Liver (tissue), 9 donors: ENCODE results near the gene KCNMA1. TPM values are rescaled to one million over a fixed set of nuclear protein-coding genes. Genes with fewer than 3 reads are reported as not detected.

Source experiments
- DNase-seq: peaks from one replicate; pipeline ENCODE4 v3.0.0-alpha.2; 2017; ENCODE audit warnings: low spot score
- H3K27ac ChIP-seq, 2 donors: one replicate each; pipeline ENCODE4 v1.7.0; 2013; ENCODE audit warnings: inconsistent platforms in 2 of 2, low read length in 2 of 2, control low read depth in 1 of 2, low read depth in 1 of 2, mild to moderate bottlenecking in 1 of 2
- H3K27me3 ChIP-seq, 4 donors: one replicate each; pipeline versions ENCODE4 v1.6.1 to v1.7.0; 2013; ENCODE audit warnings: low read length in 3 of 4, inconsistent platforms in 1 of 4, mild to moderate bottlenecking in 1 of 4, moderate library complexity in 1 of 4; ENCODE audit not compliant: control insufficient read depth in 4 of 4, insufficient read depth in 4 of 4
- H3K36me3 ChIP-seq, 4 donors: one replicate each; pipeline versions ENCODE4 v1.6.1 to v1.7.0; 2013; ENCODE audit warnings: low read length in 3 of 4, mild to moderate bottlenecking in 3 of 4, low read depth in 1 of 4, moderate library complexity in 1 of 4; ENCODE audit not compliant: control insufficient read depth in 4 of 4, insufficient read depth in 3 of 4
- H3K4me1 ChIP-seq, 4 donors: one replicate each; pipeline versions ENCODE4 v1.6.1 to v1.7.0; 2013; ENCODE audit warnings: low read length in 3 of 4, mild to moderate bottlenecking in 3 of 4, moderate library complexity in 1 of 4; ENCODE audit not compliant: control insufficient read depth in 4 of 4, insufficient read depth in 4 of 4
- H3K4me3 ChIP-seq, 3 donors: one replicate each; pipeline versions ENCODE4 v1.6.1 to v1.7.0; 2013; ENCODE audit warnings: low read length in 3 of 3, control low read depth in 1 of 3, low read depth in 1 of 3, mild to moderate bottlenecking in 1 of 3
- H3K9ac ChIP-seq, 2 donors: one replicate each; pipeline ENCODE4 v1.7.0; 2013; ENCODE audit warnings: low read length in 2 of 2, mild to moderate bottlenecking in 2 of 2, moderate library complexity in 2 of 2, control low read depth in 1 of 2, low read depth in 1 of 2
- H3K9me3 ChIP-seq, 4 donors: one replicate each; pipeline versions ENCODE4 v1.6.1 to v1.7.0; 2013; ENCODE audit warnings: low read length in 3 of 4; ENCODE audit not compliant: control insufficient read depth in 4 of 4
- ATF3 ChIP-seq: IDR thresholded peaks from 2 replicates; pipeline ENCODE4 v1.6.1; 2016; ENCODE audit warnings: antibody characterized with exemption
- CTCF ChIP-seq: fragments of 150-350 bp; IDR thresholded peaks from 2 replicates; pipeline ENCODE4 v1.5.1; 2017; ENCODE audit warnings: improper control_type of control experiment, low read depth, low read length; ENCODE audit not compliant: missing input control
- EGR1 ChIP-seq, 2 donors: IDR thresholded peaks; 2 replicates each; pipeline ENCODE4 v1.6.1; 2016 to 2018; ENCODE audit warnings: antibody characterized with exemption in 2 of 2, low read depth in 2 of 2
- FOXA1 ChIP-seq: IDR thresholded peaks from 2 replicates; pipeline ENCODE4 v1.6.1; 2016; ENCODE audit warnings: antibody characterized with exemption
- FOXA2 ChIP-seq: IDR thresholded peaks from 2 replicates; pipeline ENCODE4 v1.6.1; 2016; ENCODE audit warnings: antibody characterized with exemption
- GABPA ChIP-seq, 2 donors: IDR thresholded peaks in 1 of 2; conservative IDR thresholded peaks in 1 of 2; 2 replicates each; pipeline ENCODE4 v1.6.1; 2016; ENCODE audit warnings: antibody characterized with exemption in 2 of 2, mild to moderate bottlenecking in 1 of 2, moderate library complexity in 1 of 2
- HNF4A ChIP-seq, 2 donors: conservative IDR thresholded peaks; 2 replicates each; pipeline ENCODE4 v1.6.1; 2016; ENCODE audit warnings: antibody characterized with exemption in 2 of 2, mild to moderate bottlenecking in 2 of 2
- HNF4G ChIP-seq: IDR thresholded peaks from 2 replicates; pipeline ENCODE4 v1.6.1; 2016; ENCODE audit warnings: antibody characterized with exemption
- JUND ChIP-seq, 2 donors: IDR thresholded peaks; 2 replicates each; pipeline ENCODE4 v1.6.1; 2016; ENCODE audit warnings: antibody characterized with exemption in 2 of 2
- MAX ChIP-seq: IDR thresholded peaks from 2 replicates; pipeline ENCODE4 v1.6.1; 2016; ENCODE audit warnings: antibody characterized with exemption
- NR2F2 ChIP-seq: IDR thresholded peaks from 2 replicates; pipeline ENCODE4 v1.6.1; 2016; ENCODE audit warnings: antibody characterized with exemption
- RAD21 ChIP-seq, 2 donors: IDR thresholded peaks; 2 replicates each; pipeline ENCODE4 v1.6.1; 2016; ENCODE audit warnings: antibody characterized with exemption in 2 of 2, mild to moderate bottlenecking in 2 of 2
- REST ChIP-seq: IDR thresholded peaks from 2 replicates; pipeline ENCODE4 v1.6.1; 2016; ENCODE audit warnings: antibody characterized with exemption, mild to moderate bottlenecking
- RXRA ChIP-seq, 2 donors: IDR thresholded peaks; 2 replicates each; pipeline ENCODE4 v1.6.1; 2017 to 2018; ENCODE audit warnings: antibody characterized with exemption in 2 of 2, mild to moderate bottlenecking in 1 of 2
- SP1 ChIP-seq: IDR thresholded peaks from 2 replicates; pipeline ENCODE4 v1.6.1; 2018; ENCODE audit warnings: antibody characterized with exemption, mild to moderate bottlenecking
- TAF1 ChIP-seq: conservative IDR thresholded peaks from 2 replicates; pipeline ENCODE4 v1.6.1; 2016; ENCODE audit warnings: antibody characterized with exemption, mild to moderate bottlenecking
- YY1 ChIP-seq: IDR thresholded peaks from 2 replicates; pipeline ENCODE4 v1.6.1; 2016; ENCODE audit warnings: antibody characterized with exemption, mild to moderate bottlenecking
- ZBTB33 ChIP-seq: IDR thresholded peaks from 2 replicates; pipeline ENCODE4 v1.6.1; 2016; ENCODE audit warnings: antibody characterized with exemption
- WGBS: extraction: QIAGEN DNeasy Blood & Tissue Kit; methylation state at CpG from one replicate; pipeline ENCODE4 v1.1.7; 2013; 5-methylcytosine and 5-hydroxymethylcytosine counted together
- polyA plus RNA-seq, 2 donors: library from polyadenylated mRNA; stranded (reverse) in 1 of 2; unstranded in 1 of 2; fragments of 200-250 nt in 1 of 2; fragments of >200 nt in 1 of 2; fragmentation: Nextera tagmentation in 1 of 2; extraction: Ambion mirVana in 1 of 2; gene quantifications; one replicate each; pipeline versions ENCODE4 v1.2.1 to v1.2.3, GENCODE V29; 2013 to 2015
- total RNA-seq, 2 donors: library from RNA; depleted of rRNA; stranded (reverse); fragments of >200 nt; gene quantifications; one replicate each; pipeline ENCODE4 v1.2.3, GENCODE V29; 2014
- donor health status: healthy.
- donor health status: healthy.
- donor health status: healthy.
- donor health status: healthy.
- donor health status: healthy.

The KCNMA1 gene
- total and polyA plus RNA-seq, 4 donors = 2.5 to 9.7 (median 4.7) TPM

GRCh38 chr10:77163670-77164348, 473.8 kb downstream of the KCNMA1 start:
- Histone ChIP-seq H3K4me3 (no peak overlapping the region), H3K9me3 (no peaks in the 10 kb centered on the region), H3K27ac (no peak overlapping the region), H3K36me3 (no peaks in the 10 kb centered on the region), H3K9ac (no peak overlapping the region), H3K27me3 (no peaks in the 10 kb centered on the region), H3K4me1 (peaks cover 0 to 3% (median 0%) of the 10 kb centered on the region in 4 donors)
- TF ChIP-seq MAX = no peak
- no peak for TF ChIP-seq NR2F2
- no peak for TF ChIP-seq ZBTB33
- TF ChIP-seq YY1 = no peak
- TF ChIP-seq EGR1 (IDR thresholded peaks at IDR 0.05; ENCODE audit: low read depth in 2 of 2) = no peak
- no peak for TF ChIP-seq HNF4G
- TF ChIP-seq RAD21 (IDR thresholded peaks at IDR 0.05) = no peak
- no peak for TF ChIP-seq RXRA (IDR thresholded peaks at IDR 0.05)
- TF ChIP-seq JUND (IDR thresholded peaks at IDR 0.05) = no peak
- no peak for TF ChIP-seq SP1
- no peak for TF ChIP-seq REST
- no peak for TF ChIP-seq FOXA1
- no peak for TF ChIP-seq ATF3
- TF ChIP-seq GABPA (IDR thresholded peaks at IDR 0.05 in 1 of 2, conservative IDR thresholded peaks at IDR 0.05 in 1 of 2) = no peak
- no peak for TF ChIP-seq TAF1
- no peak for TF ChIP-seq HNF4A (conservative IDR thresholded peaks at IDR 0.05)
- no peak for TF ChIP-seq FOXA2
- no peak for TF ChIP-seq CTCF
- WGBS = 63% methylated on average over 4 of the region's 4 CpGs
- DNase-seq = no peak
